ENCODE data around the gene CCSER2.

- no peak for TF ChIP-seq TAF1 (IDR thresholded peaks at IDR 0.05; ENCODE audit: borderline replicate concordance, low read depth, low read length)
- no peak for TF ChIP-seq CTCF (IDR thresholded peaks at IDR 0.05)
- TF ChIP-seq MAX (IDR thresholded peaks at IDR 0.05; ENCODE audit: low read depth), result no peak
- no peak for TF ChIP-seq USF2 (IDR thresholded peaks at IDR 0.05; ENCODE audit: borderline replicate concordance, low read depth, low read length)
- TF ChIP-seq JUND (IDR thresholded peaks at IDR 0.05), result no peak
- no peak for TF ChIP-seq MXI1 (IDR thresholded peaks at IDR 0.05; ENCODE audit: low read depth, low read length)
- TF ChIP-seq EZH2phosphoT487 (IDR thresholded peaks at IDR 0.05; ENCODE audit: borderline replicate concordance, low read depth), result no peak
- TF ChIP-seq IRF3 (IDR thresholded peaks at IDR 0.05; ENCODE audit: low read depth, low read length), result no peak
- no peak for TF ChIP-seq NRF1 (IDR thresholded peaks at IDR 0.05; ENCODE audit: low read depth, low read length)
- no peak for TF ChIP-seq POLR2AphosphoS5 (IDR thresholded peaks at IDR 0.05; ENCODE audit: low read depth, low read length)
These were observed 78.2 kb downstream of the CCSER2 start for GRCh38 chr10:84406561-84406960.

Data from SK-N-SH (cell line).